Suprapubic skin (tissue), 4 donors: ENCODE results near the gene CHKB.

Experiments used
- EP300 ChIP-seq: sonication (generic); formaldehyde crosslinking; IDR thresholded peaks from one replicate; pipeline ENCODE4 v1.6.1; 2017; ENCODE audit warnings: antibody characterized with exemption
- POLR2A ChIP-seq, 2 donors: fragments of 450-650 bp; IDR thresholded peaks; one replicate each; pipeline ENCODE4 v1.6.1; 2017; ENCODE audit warnings: antibody characterized with exemption in 2 of 2, mild to moderate bottlenecking in 2 of 2, moderate library complexity in 2 of 2
- POLR2AphosphoS5 ChIP-seq, 3 donors: sonication (generic); formaldehyde crosslinking; IDR thresholded peaks; one replicate each; pipeline ENCODE4 v1.6.1; 2017; ENCODE audit warnings: antibody characterized with exemption in 3 of 3
- TF ChIP-seq, protein P1 (sequence below), 2 donors: fragments of 200-600 bp in 1 of 2; fragments of 450-650 bp in 1 of 2; sonication (generic) in 1 of 2; IDR thresholded peaks; one replicate each; pipeline ENCODE4 v1.5.1; 2016 to 2019; ENCODE audit warnings: antibody characterized with exemption in 2 of 2, mild to moderate bottlenecking in 1 of 2, moderate library complexity in 1 of 2

- TF ChIP-seq, protein P1, sequence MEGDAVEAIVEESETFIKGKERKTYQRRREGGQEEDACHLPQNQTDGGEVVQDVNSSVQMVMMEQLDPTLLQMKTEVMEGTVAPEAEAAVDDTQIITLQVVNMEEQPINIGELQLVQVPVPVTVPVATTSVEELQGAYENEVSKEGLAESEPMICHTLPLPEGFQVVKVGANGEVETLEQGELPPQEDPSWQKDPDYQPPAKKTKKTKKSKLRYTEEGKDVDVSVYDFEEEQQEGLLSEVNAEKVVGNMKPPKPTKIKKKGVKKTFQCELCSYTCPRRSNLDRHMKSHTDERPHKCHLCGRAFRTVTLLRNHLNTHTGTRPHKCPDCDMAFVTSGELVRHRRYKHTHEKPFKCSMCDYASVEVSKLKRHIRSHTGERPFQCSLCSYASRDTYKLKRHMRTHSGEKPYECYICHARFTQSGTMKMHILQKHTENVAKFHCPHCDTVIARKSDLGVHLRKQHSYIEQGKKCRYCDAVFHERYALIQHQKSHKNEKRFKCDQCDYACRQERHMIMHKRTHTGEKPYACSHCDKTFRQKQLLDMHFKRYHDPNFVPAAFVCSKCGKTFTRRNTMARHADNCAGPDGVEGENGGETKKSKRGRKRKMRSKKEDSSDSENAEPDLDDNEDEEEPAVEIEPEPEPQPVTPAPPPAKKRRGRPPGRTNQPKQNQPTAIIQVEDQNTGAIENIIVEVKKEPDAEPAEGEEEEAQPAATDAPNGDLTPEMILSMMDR (IDR thresholded peaks at IDR 0.05) = peak in 1 of 2 donors; percentile 45
- no peak for TF ChIP-seq POLR2AphosphoS5 (IDR thresholded peaks at IDR 0.05)
- TF ChIP-seq POLR2A (IDR thresholded peaks at IDR 0.05) = no peak
- no peak for TF ChIP-seq EP300
Measured at GRCh38 chr22:50544078-50544745, 38.4 kb downstream of the CHKB start.
